Measurements from ENCODE around the gene LRP3. TPM values are rescaled to one million over a fixed set of nuclear protein-coding genes. Genes with fewer than 3 reads are reported as not detected.

LRP3 gene
- total and polyA plus RNA-seq, 8 donors = 18.1 to 33.5 (median 25.2) TPM

DNA sequence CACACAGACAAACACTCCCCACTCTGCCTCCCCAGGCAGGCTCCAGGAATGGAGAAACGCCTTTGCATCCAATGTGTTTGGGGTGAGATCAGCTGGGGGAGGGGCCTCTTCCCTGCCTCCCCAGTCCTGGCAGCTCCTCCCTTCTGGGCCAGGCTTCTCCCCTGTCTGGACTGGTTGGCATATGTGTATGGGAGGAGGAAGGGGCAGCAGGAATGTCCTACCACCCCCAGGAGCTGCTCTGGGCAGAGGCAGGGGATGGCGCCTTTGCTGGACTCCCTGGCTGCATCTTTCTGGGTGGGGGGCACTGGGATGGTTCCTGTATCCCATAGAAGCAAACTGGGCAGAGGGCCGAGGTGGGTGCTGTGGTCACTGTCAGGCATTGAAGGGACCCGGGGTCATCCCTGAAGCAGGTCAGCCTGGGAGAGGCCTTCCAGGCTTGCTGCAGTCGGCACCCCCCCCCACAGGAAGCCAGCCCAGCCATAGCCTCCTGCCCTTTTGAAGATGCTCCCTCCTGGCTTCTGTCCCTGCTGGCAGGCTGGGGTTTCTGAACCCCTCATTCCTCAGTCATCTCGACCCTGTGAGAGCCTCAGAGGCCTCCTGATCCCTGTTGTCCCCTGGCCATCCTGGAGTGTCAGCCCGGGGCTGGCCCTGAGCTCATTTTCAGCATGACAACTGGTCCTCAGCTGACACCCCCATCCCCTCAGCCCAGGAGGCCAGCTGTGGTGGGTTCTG is 52.7 kb downstream of the LRP3 start:
- DNase-seq = peak in 1 of 4 donors; percentile 67
- H3K9me3 ChIP-seq = peaks cover 0 to 12% of the 10 kb centered on the region in 2 donors
- ATAC-seq = no peak
- no peaks in the 10 kb centered on the region for H3K36me3 ChIP-seq
- H3K27me3 ChIP-seq = peaks cover 0 to 23% of the 10 kb centered on the region in 2 donors
- TF ChIP-seq, protein P1, sequence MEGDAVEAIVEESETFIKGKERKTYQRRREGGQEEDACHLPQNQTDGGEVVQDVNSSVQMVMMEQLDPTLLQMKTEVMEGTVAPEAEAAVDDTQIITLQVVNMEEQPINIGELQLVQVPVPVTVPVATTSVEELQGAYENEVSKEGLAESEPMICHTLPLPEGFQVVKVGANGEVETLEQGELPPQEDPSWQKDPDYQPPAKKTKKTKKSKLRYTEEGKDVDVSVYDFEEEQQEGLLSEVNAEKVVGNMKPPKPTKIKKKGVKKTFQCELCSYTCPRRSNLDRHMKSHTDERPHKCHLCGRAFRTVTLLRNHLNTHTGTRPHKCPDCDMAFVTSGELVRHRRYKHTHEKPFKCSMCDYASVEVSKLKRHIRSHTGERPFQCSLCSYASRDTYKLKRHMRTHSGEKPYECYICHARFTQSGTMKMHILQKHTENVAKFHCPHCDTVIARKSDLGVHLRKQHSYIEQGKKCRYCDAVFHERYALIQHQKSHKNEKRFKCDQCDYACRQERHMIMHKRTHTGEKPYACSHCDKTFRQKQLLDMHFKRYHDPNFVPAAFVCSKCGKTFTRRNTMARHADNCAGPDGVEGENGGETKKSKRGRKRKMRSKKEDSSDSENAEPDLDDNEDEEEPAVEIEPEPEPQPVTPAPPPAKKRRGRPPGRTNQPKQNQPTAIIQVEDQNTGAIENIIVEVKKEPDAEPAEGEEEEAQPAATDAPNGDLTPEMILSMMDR (IDR thresholded peaks at IDR 0.05) = no peak
- peaks cover 0 to 18% of the 10 kb centered on the region in 2 donors for H3K4me1 ChIP-seq
- H3K27ac ChIP-seq = no peak overlapping the region
- no peak overlapping the region for H3K4me3 ChIP-seq
- intact Hi-C loops (cut with DNase I) = no loop called here

DNA sequence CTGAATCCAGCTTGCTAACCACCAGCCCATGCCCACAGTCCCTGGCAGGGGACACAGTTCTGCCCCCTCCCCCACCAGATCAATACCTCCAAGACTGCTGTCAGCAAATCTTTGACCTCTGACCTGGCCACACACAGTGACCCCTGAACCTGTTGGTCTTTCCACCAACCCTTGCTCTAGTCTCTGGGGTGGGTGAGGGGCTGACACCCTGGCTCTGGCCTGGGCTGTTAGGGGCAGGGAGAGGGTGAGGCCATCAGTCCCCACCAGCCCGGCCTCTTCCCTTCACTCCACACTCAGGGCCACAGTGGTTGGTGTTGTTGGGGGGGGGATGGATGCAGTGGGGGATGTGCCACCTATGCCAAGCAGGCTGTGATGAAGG is 53.3 kb downstream of the LRP3 start:
- TF ChIP-seq, protein P1 (IDR thresholded peaks at IDR 0.05) = no peak
- no peaks in the 10 kb centered on the region for H3K36me3 ChIP-seq
- no peak overlapping the region for H3K4me3 ChIP-seq
- intact Hi-C loops (cut with DNase I) = no loop called here
- DNase-seq = no peak
- H3K9me3 ChIP-seq = peaks cover 0 to 12% of the 10 kb centered on the region in 2 donors
- no peak for ATAC-seq
- H3K27ac ChIP-seq = no peak overlapping the region
- peaks cover 0 to 20% of the 10 kb centered on the region in 2 donors for H3K27me3 ChIP-seq
- H3K4me1 ChIP-seq = peaks cover 0 to 18% of the 10 kb centered on the region in 2 donors

DNA sequence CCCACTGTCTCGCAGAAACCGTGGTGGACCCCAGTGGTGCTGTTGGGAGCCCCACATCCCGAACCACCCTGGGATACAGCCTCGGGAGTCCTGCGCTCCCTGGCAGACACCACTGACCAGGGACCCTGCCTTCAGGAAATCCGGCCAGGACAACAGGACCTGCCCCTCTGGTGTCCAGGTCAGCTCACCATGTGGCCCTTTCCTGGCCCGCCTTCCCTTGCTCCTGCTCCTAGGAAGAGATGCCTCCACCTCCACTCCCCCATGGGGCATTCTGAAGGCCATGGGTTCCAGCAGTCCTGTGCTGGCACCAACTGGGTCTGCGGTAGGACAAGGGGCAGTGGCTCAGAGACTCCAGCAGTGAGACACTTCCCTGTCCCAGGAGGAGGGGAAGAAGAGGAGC is 54.0 kb downstream of the LRP3 start:
- H3K9me3 ChIP-seq = peaks cover 0 to 12% of the 10 kb centered on the region in 2 donors
- no peak overlapping the region for H3K4me3 ChIP-seq
- ATAC-seq (no peak), DNase-seq (peak in 1 of 4 donors; percentile 55)
- peaks cover 0 to 19% of the 10 kb centered on the region in 2 donors for H3K27me3 ChIP-seq
- intact Hi-C loops (cut with DNase I) = no loop called here
- H3K27ac ChIP-seq = no peak overlapping the region
- peaks cover 0 to 23% of the 10 kb centered on the region in 2 donors for H3K4me1 ChIP-seq
- TF ChIP-seq, protein P1 (IDR thresholded peaks at IDR 0.05) = no peak
- H3K36me3 ChIP-seq = no peaks in the 10 kb centered on the region

DNA sequence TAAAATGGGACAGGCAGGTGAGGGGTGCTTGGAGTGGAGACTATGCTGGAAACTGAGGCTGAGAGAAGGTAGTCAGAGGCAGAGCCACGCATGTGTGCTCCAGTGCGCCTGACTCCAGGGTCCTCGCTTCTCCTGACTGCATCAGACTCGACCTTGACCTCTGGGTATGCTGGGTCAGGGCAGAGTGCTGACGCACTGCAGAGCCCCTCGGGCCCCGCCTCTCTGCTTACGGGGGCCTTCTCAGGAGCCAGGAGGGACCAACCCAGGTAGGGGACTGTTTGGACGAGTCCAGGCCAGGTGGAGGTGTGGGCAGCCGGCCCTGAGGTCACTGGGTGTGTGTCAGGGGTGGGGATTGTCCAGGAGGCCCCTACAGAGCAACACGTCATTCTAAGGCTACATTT is 54.4 kb downstream of the LRP3 start:
- intact Hi-C loops (cut with DNase I) = no loop called here

More for the DNA sequence above, 54.4 kb downstream of the LRP3 start:
- H3K36me3 ChIP-seq = no peaks in the 10 kb centered on the region
- peaks cover 0 to 23% of the 10 kb centered on the region in 2 donors for H3K4me1 ChIP-seq
- H3K27ac ChIP-seq = no peak overlapping the region
- TF ChIP-seq, protein P1 (IDR thresholded peaks at IDR 0.05) = no peak
- ATAC-seq = no peak
- H3K27me3 ChIP-seq = peaks cover 0 to 19% of the 10 kb centered on the region in 2 donors
- H3K9me3 ChIP-seq = peaks cover 0 to 12% of the 10 kb centered on the region in 2 donors
- peak in 1 of 4 donors; percentile 45 for DNase-seq
- no peak overlapping the region for H3K4me3 ChIP-seq

Measured in left lung (tissue), 10 donors.